B cell (primary cell): ENCODE results near the gene RFPL4AL1.
"Not testable (repeated sequence)": the region's sequence is repeated elsewhere in the genome, so short reads cannot be mapped to it uniquely, and the experiment has no call there.

ENCODE experiments used
- CTCF ChIP-seq: fragments of 200-600 bp; IDR thresholded peaks from one replicate; pipeline ENCODE4 v1.8.0; 2022; ENCODE audit warnings: antibody characterized with exemption, mild to moderate bottlenecking
- EZH2 ChIP-seq: IDR thresholded peaks from 2 replicates; pipeline ENCODE4 v1.6.1; 2012; ENCODE audit warnings: borderline replicate concordance, low read depth, mild to moderate bottlenecking, moderate library complexity, low read length; ENCODE audit not compliant: insufficient read depth, poor library complexity, severe bottlenecking

GRCh38 chr19:55756808-55757207, 12.1 kb upstream of the RFPL4AL1 start:
- not testable (repeated sequence) for TF ChIP-seq CTCF, EZH2
